Fibroblast of peridontal ligament (primary cell): Measurements from ENCODE around the gene DLG2.

Experiments
- DNase-seq: peaks from one replicate; pipeline ENCODE4 v3.0.0-alpha.2; 2010; ENCODE audit errors: extremely low read depth

Gene DLG2

GRCh38 chr11:84564867-84565184 is 1062.3 kb downstream of the DLG2 start:
- DNase-seq: no peak

- DNase-seq: peak; percentile 57
These were observed 1062.8 kb downstream of the DLG2 start for GRCh38 chr11:84564180-84564866.

- DNase-seq: no peak
These were observed 1063.8 kb downstream of the DLG2 start for GRCh38 chr11:84563356-84563755.

- DNase-seq: no peak
These were observed 1066.9 kb downstream of the DLG2 start for GRCh38 chr11:84560206-84560605.

- peak; percentile 71 for DNase-seq
These were observed 1068.8 kb downstream of the DLG2 start for GRCh38 chr11:84558085-84558905.

- no peak for DNase-seq
These were observed 1074.4 kb downstream of the DLG2 start for GRCh38 chr11:84552791-84553190.

GRCh38 chr11:84549217-84549616 is 1077.9 kb downstream of the DLG2 start:
- peak; percentile 16 for DNase-seq

GRCh38 chr11:84544566-84544965 is 1082.6 kb downstream of the DLG2 start:
- DNase-seq: no peak

GRCh38 chr11:84543367-84544159 is 1083.6 kb downstream of the DLG2 start:
- DNase-seq: no peak

- DNase-seq: peak; percentile 31
These were observed 1085.3 kb downstream of the DLG2 start for GRCh38 chr11:84541731-84542340.

- no peak for DNase-seq
These were observed 1090.7 kb downstream of the DLG2 start for GRCh38 chr11:84536456-84536855.

GRCh38 chr11:84532364-84532763 is 1094.8 kb downstream of the DLG2 start:
- DNase-seq: no peak

- DNase-seq: no peak
These were observed 1100.9 kb downstream of the DLG2 start for GRCh38 chr11:84526250-84526649.

- peak; percentile 52 for DNase-seq
These were observed 1102.6 kb downstream of the DLG2 start for GRCh38 chr11:84524422-84525051.

GRCh38 chr11:84522331-84522730 is 1104.8 kb downstream of the DLG2 start:
- peak; percentile 6 for DNase-seq

GRCh38 chr11:84518631-84519183 is 1108.4 kb downstream of the DLG2 start:
- DNase-seq: no peak

- DNase-seq: no peak
These were observed 1112.7 kb downstream of the DLG2 start for GRCh38 chr11:84514436-84514835.

GRCh38 chr11:84503503-84503902 is 1123.6 kb downstream of the DLG2 start:
- no peak for DNase-seq

GRCh38 chr11:84501750-84502149 is 1125.4 kb downstream of the DLG2 start:
- DNase-seq: no peak

GRCh38 chr11:84497981-84498411 is 1129.1 kb downstream of the DLG2 start:
- peak; percentile 45 for DNase-seq

GRCh38 chr11:84497181-84497580 is 1130.0 kb downstream of the DLG2 start:
- no peak for DNase-seq
